ENCODE results near the gene SPEN.

Gene SPEN

GRCh38 chr1:15962671-15963362, 115.3 kb downstream of the SPEN start:
- TF ChIP-seq JUND (IDR thresholded peaks at IDR 0.05; ENCODE audit: low read depth) = no peak
- DNase-seq (ENCODE audit: low read depth in 1 of 2, low spot score in 1 of 2) = no peak
- in situ Hi-C loops (cut with HindIII; ENCODE audit: low pct_unique_long_range_greater_than_20kb, low sequenced_read_pairs) = no loop called here

GRCh38 chr1:15963363-15963967, 116.0 kb downstream of the SPEN start:
- no peak for DNase-seq (ENCODE audit: low read depth in 1 of 2, low spot score in 1 of 2)
- no peak for TF ChIP-seq JUND (IDR thresholded peaks at IDR 0.05; ENCODE audit: low read depth)
- in situ Hi-C loops (cut with HindIII; ENCODE audit: low pct_unique_long_range_greater_than_20kb, low sequenced_read_pairs) = no loop called here

GRCh38 chr1:15963968-15964648, 116.6 kb downstream of the SPEN start:
- DNase-seq (ENCODE audit: low read depth in 1 of 2, low spot score in 1 of 2) = no peak
- TF ChIP-seq JUND (IDR thresholded peaks at IDR 0.05; ENCODE audit: low read depth) = no peak
- in situ Hi-C loops (cut with HindIII; ENCODE audit: low pct_unique_long_range_greater_than_20kb, low sequenced_read_pairs) = no loop called here

- in situ Hi-C loops (cut with HindIII; ENCODE audit: low pct_unique_long_range_greater_than_20kb, low sequenced_read_pairs) = no loop called here
- no peak for TF ChIP-seq JUND (IDR thresholded peaks at IDR 0.05; ENCODE audit: low read depth)
- no peak for DNase-seq (ENCODE audit: low read depth in 1 of 2, low spot score in 1 of 2)
Measured at GRCh38 chr1:15965228-15965767, 117.8 kb downstream of the SPEN start.

- DNase-seq (ENCODE audit: low read depth in 1 of 2, low spot score in 1 of 2) = no peak
- in situ Hi-C loops (cut with HindIII; ENCODE audit: low pct_unique_long_range_greater_than_20kb, low sequenced_read_pairs) = no loop called here
- no peak for TF ChIP-seq JUND (IDR thresholded peaks at IDR 0.05; ENCODE audit: low read depth)
Measured at GRCh38 chr1:15966081-15966955, 118.8 kb downstream of the SPEN start.

GRCh38 chr1:15966956-15967344, 119.4 kb downstream of the SPEN start:
- in situ Hi-C loops (cut with HindIII; ENCODE audit: low pct_unique_long_range_greater_than_20kb, low sequenced_read_pairs) = no loop called here
- no peak for DNase-seq (ENCODE audit: low read depth in 1 of 2, low spot score in 1 of 2)

GRCh38 chr1:15968172-15968571, 120.7 kb downstream of the SPEN start:
- no peak for TF ChIP-seq JUND (IDR thresholded peaks at IDR 0.05; ENCODE audit: low read depth)
- DNase-seq (ENCODE audit: low read depth in 1 of 2, low spot score in 1 of 2) = no peak
- in situ Hi-C loops (cut with HindIII; ENCODE audit: low pct_unique_long_range_greater_than_20kb, low sequenced_read_pairs) = no loop called here

More at GRCh38 chr1:15966956-15967344, 119.4 kb downstream of the SPEN start:
- TF ChIP-seq JUND (IDR thresholded peaks at IDR 0.05; ENCODE audit: low read depth) = no peak

GRCh38 chr1:15969321-15969880, 121.9 kb downstream of the SPEN start:
- DNase-seq (ENCODE audit: low read depth in 1 of 2, low spot score in 1 of 2) = no peak
- no peak for TF ChIP-seq JUND (IDR thresholded peaks at IDR 0.05; ENCODE audit: low read depth)
- in situ Hi-C loops (cut with HindIII; ENCODE audit: low pct_unique_long_range_greater_than_20kb, low sequenced_read_pairs) = no loop called here

GRCh38 chr1:15970911-15971310, 123.4 kb downstream of the SPEN start:
- DNase-seq (ENCODE audit: low read depth in 1 of 2, low spot score in 1 of 2) = no peak
- TF ChIP-seq JUND (IDR thresholded peaks at IDR 0.05; ENCODE audit: low read depth) = no peak
- in situ Hi-C loops (cut with HindIII; ENCODE audit: low pct_unique_long_range_greater_than_20kb, low sequenced_read_pairs) = no loop called here

GRCh38 chr1:15972409-15972808, 124.9 kb downstream of the SPEN start:
- TF ChIP-seq JUND (IDR thresholded peaks at IDR 0.05; ENCODE audit: low read depth) = no peak
- in situ Hi-C loops (cut with HindIII; ENCODE audit: low pct_unique_long_range_greater_than_20kb, low sequenced_read_pairs) = no loop called here
- no peak for DNase-seq (ENCODE audit: low read depth in 1 of 2, low spot score in 1 of 2)

GRCh38 chr1:15973772-15974171, 126.3 kb downstream of the SPEN start:
- DNase-seq (ENCODE audit: low read depth in 1 of 2, low spot score in 1 of 2) = no peak
- no peak for TF ChIP-seq JUND (IDR thresholded peaks at IDR 0.05; ENCODE audit: low read depth)
- in situ Hi-C loops (cut with HindIII; ENCODE audit: low pct_unique_long_range_greater_than_20kb, low sequenced_read_pairs) = no loop called here

- no peak for DNase-seq (ENCODE audit: low read depth in 1 of 2, low spot score in 1 of 2)
- in situ Hi-C loops (cut with HindIII; ENCODE audit: low pct_unique_long_range_greater_than_20kb, low sequenced_read_pairs) = no loop called here
- TF ChIP-seq JUND (IDR thresholded peaks at IDR 0.05; ENCODE audit: low read depth) = no peak
Measured at GRCh38 chr1:15974855-15975254, 127.3 kb downstream of the SPEN start.
